ENCODE measurements around the gene STON1. TPM values are rescaled to one million over a fixed set of nuclear protein-coding genes. Genes with fewer than 3 reads are reported as not detected.

Gene STON1
- total RNA-seq, 1 experiment from 2014 or later = 1.5 TPM

- no peaks in the 10 kb centered on the region for H3K27me3 Mint-ChIP-seq (ENCODE audit: insufficient read depth, unreplicated experiment)
- no peak overlapping the region for H3K4me3 ChIP-seq (ENCODE audit: low read depth, low read length)
- no peak overlapping the region for H3K4me3 Mint-ChIP-seq (ENCODE audit: unreplicated experiment)
- H3K4me1 ChIP-seq = no peaks in the 10 kb centered on the region
- peaks cover 3% of the 10 kb centered on the region for H3K36me3 Mint-ChIP-seq (ENCODE audit: insufficient read depth, unreplicated experiment)
- intact Hi-C loops (cut with micrococcal nuclease; ENCODE audit: unreplicated experiment) = no loop called here
- no peaks in the 10 kb centered on the region for H3K9me3 Mint-ChIP-seq (ENCODE audit: unreplicated experiment)
- no peak for DNase-seq
- no peaks in the 10 kb centered on the region; the same call in 1 of the 2 replicates for H3K36me3 ChIP-seq (ENCODE audit: control insufficient read depth, insufficient read depth, low read length)
- no peaks in the 10 kb centered on the region for H3K27me3 ChIP-seq (replicated peaks; ENCODE audit: control insufficient read depth, insufficient read depth, low read length)
- POLR2A ChIA-PET = no interaction called here
- no TSS peak for BruUV-seq (replicated peaks)
- no peak overlapping the region for H3K27ac Mint-ChIP-seq (ENCODE audit: unreplicated experiment)
- H3K4me1 Mint-ChIP-seq (ENCODE audit: low read depth, unreplicated experiment) = no peaks in the 10 kb centered on the region
- TF ChIP-seq CTCF (IDR thresholded peaks at IDR 0.05; ENCODE audit: insufficient read depth in 1 of 2, low read depth in 1 of 2, low read length in 1 of 2, severe bottlenecking in 1 of 2, unreplicated experiment in 1 of 2) = no peak
- H3K9me3 ChIP-seq = no peaks in the 10 kb centered on the region
- CTCF ChIA-PET = no interaction called here
Observed at GRCh38 chr2:48482769-48483168, 47.2 kb upstream of the STON1 start.

- no peak for TF ChIP-seq CTCF (IDR thresholded peaks at IDR 0.05; ENCODE audit: insufficient read depth in 1 of 2, low read depth in 1 of 2, low read length in 1 of 2, severe bottlenecking in 1 of 2, unreplicated experiment in 1 of 2)
- ChIA-PET CTCF (interaction anchor here (0.7 kb wide), 1 partner anchor 105 kb away, joined by 3 read pairs; no protein-coding TSS in a partner anchor), POLR2A (no interaction called here)
- H3K4me3 Mint-ChIP-seq (ENCODE audit: unreplicated experiment) = no peak overlapping the region
- no peak for DNase-seq
- H3K27ac Mint-ChIP-seq (ENCODE audit: unreplicated experiment) = no peak overlapping the region
- Histone ChIP-seq H3K27me3 (replicated peaks; ENCODE audit: control insufficient read depth, insufficient read depth, low read length) (no peaks in the 10 kb centered on the region), H3K36me3 (ENCODE audit: control insufficient read depth, insufficient read depth, low read length) (no peaks in the 10 kb centered on the region; the same call in 1 of the 2 replicates), H3K9me3 (no peaks in the 10 kb centered on the region), H3K4me1 (no peaks in the 10 kb centered on the region), H3K4me3 (ENCODE audit: low read depth, low read length) (no peak overlapping the region)
- H3K9me3 Mint-ChIP-seq (ENCODE audit: unreplicated experiment) = no peaks in the 10 kb centered on the region
- H3K4me1 Mint-ChIP-seq (ENCODE audit: low read depth, unreplicated experiment) = no peaks in the 10 kb centered on the region
- intact Hi-C loops (cut with micrococcal nuclease; ENCODE audit: unreplicated experiment) = no loop called here
- no peaks in the 10 kb centered on the region for H3K27me3 Mint-ChIP-seq (ENCODE audit: insufficient read depth, unreplicated experiment)
- H3K36me3 Mint-ChIP-seq (ENCODE audit: insufficient read depth, unreplicated experiment) = no peaks in the 10 kb centered on the region
- no TSS peak for BruUV-seq (replicated peaks)
Observed at GRCh38 chr2:48483506-48483905, 46.4 kb upstream of the STON1 start.

GRCh38 chr2:48483916-48484315 is 46.0 kb upstream of the STON1 start:
- no peaks in the 10 kb centered on the region for H3K27me3 ChIP-seq (replicated peaks; ENCODE audit: control insufficient read depth, insufficient read depth, low read length)
- Mint-ChIP-seq H3K9me3 (ENCODE audit: unreplicated experiment) (no peaks in the 10 kb centered on the region), H3K27ac (ENCODE audit: unreplicated experiment) (no peak overlapping the region), H3K4me3 (ENCODE audit: unreplicated experiment) (no peak overlapping the region), H3K36me3 (ENCODE audit: insufficient read depth, unreplicated experiment) (no peaks in the 10 kb centered on the region), H3K4me1 (ENCODE audit: low read depth, unreplicated experiment) (no peaks in the 10 kb centered on the region), H3K27me3 (ENCODE audit: insufficient read depth, unreplicated experiment) (no peaks in the 10 kb centered on the region)
- no peaks in the 10 kb centered on the region; the same call in 1 of the 2 replicates for H3K36me3 ChIP-seq (ENCODE audit: control insufficient read depth, insufficient read depth, low read length)
- BruUV-seq (replicated peaks) = no TSS peak
- no peak overlapping the region for H3K4me3 ChIP-seq (ENCODE audit: low read depth, low read length)
- intact Hi-C loops (cut with micrococcal nuclease; ENCODE audit: unreplicated experiment) = no loop called here
- ChIA-PET CTCF (interaction anchor here (0.7 kb wide), 1 partner anchor 105 kb away, joined by 3 read pairs; no protein-coding TSS in a partner anchor), POLR2A (no interaction called here)
- no peaks in the 10 kb centered on the region for H3K4me1 ChIP-seq
- H3K9me3 ChIP-seq = no peaks in the 10 kb centered on the region
- DNase-seq = no peak
- no peak for TF ChIP-seq CTCF (IDR thresholded peaks at IDR 0.05; ENCODE audit: insufficient read depth in 1 of 2, low read depth in 1 of 2, low read length in 1 of 2, severe bottlenecking in 1 of 2, unreplicated experiment in 1 of 2)

Data from Caco-2 (cell line).